NCI-H2196 (cell line): Measurements from ENCODE around the gene DCANP1.

Experiments used
- DNase-seq: peaks from one replicate; lab custom pipeline; 2025; ENCODE audit not compliant: unreplicated experiment; lab: John Stamatoyannopoulos, UW

The DCANP1 gene

DNA sequence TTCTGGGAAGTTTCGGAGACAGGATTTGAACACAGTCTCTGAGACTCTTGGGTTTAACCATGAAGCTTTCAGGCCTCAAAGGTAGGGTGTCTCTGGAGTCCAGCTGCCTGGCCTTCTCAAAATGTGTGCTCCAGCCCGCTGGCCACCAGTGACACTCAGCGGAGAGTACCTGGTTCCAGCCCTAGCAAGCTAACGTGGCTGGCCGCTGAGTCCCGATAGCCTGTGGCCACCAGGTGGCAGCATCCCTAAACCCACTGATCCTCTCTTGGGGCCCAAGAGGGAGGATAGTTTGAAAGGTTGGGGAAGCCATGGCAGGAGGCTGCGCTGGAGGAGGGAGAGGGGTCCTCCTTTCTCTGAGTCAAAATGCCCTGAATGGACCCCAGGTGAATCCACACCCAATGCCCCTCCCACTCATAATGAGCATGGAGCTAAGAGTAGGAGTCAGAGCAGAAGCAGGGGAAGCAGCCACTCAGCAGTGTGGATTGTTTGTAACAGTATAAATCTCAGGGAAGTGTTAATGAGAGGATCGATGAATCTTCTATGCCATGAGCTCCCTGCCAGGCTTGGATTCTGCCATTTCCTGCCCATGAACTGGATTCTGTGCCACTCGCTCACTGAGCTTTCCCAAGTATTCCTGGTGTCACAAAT is 10.4 kb upstream of the DCANP1 start:
- peak; percentile 55 for DNase-seq

DNA sequence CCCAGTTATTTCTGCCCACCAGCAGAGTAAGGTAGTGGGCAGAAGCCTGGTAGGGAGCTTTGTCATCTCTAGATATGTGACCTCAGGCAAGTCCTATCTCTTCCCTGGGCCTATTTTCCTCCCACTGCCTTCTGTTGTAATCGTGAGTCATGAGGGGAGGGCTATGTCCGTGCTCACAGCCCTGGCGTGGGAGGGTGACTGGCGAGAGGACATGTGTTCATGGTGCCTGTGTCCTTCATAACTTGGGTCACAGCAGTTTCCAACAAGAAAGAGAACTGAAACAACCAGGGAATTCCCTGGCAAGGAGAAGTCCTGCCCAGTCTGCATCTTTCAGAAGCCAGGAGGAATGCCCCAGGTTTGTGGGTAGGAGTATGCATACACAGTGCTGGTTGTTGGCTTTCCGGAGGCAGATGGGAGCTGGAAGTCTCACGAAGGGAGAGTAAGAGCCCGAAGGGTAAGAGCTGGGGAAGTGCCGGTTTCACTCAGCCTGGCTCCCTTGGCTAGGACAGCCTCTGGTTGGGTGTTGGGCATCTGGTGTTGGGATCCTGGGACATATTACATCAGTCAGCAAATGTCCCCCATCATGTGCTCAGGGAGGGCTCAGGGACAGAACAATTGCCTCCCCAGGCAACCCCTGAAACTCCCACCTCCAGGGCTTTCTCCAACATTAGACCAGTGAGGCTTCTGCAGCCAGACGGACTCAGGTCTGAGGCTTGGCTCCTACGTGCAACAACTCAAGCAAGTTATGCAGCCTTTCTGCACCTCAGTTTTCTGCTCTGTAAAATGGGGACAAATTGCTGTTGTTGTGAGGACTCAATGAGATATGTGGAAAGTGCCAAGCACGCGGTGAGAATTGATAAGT is 9.3 kb upstream of the DCANP1 start:
- DNase-seq: no peak

DNA sequence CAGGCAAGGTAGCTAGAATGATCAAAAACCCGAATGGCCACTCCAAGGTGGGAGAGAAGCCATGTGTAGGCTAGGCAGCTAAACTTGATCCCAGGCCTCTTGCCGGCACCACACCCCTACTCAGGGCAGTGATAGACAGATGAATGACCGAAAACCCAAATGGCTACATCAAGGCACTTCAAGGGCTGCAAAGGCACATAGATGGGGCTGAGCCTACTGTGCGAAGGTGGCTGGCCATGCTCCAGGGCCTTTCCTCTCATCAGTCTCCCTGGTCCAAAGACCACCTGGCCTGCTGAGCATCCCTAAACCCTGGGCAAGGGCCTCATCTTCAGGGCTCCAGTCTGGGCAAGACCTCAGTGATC is 8.7 kb upstream of the DCANP1 start:
- no peak for DNase-seq

DNA sequence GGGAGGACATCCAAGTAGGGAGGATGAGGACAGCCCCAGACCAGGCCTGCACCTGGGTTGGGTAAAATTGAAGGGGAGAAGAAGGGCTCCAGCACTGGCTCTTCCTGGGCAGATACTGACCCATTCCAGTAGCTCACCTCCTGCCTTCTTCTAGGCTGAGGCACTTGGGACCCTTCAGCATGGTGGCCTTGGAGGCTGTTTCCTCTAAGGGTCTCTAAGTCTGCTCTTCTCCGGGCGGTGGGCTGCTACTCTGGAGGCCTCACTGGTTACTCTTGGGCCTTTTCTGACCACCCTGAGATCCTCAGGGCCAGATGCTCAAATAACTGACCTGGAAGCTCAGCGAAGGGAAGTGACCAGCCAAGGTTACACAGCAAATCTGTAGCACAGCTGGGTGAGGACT is 7.8 kb upstream of the DCANP1 start:
- DNase-seq: no peak

DNA sequence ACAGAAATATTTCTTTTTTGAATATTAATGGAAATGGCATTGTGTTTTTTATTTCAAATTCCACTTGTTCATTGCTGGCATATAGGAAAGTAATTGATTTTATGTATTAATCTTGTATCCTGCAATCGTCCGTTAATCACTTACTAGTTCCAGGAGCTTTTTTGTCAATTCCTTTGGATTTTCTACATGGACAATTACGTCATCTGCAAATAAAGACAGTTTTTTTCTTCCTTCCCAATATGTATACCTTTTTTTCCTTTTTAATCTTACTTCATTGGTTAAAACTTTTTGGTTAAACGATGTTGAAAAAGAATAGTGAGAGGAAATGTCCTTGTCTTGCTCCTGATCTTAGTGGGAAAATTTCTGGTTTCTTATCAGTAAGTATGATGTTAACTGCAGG is 6.5 kb upstream of the DCANP1 start:
- DNase-seq: no peak

DNA sequence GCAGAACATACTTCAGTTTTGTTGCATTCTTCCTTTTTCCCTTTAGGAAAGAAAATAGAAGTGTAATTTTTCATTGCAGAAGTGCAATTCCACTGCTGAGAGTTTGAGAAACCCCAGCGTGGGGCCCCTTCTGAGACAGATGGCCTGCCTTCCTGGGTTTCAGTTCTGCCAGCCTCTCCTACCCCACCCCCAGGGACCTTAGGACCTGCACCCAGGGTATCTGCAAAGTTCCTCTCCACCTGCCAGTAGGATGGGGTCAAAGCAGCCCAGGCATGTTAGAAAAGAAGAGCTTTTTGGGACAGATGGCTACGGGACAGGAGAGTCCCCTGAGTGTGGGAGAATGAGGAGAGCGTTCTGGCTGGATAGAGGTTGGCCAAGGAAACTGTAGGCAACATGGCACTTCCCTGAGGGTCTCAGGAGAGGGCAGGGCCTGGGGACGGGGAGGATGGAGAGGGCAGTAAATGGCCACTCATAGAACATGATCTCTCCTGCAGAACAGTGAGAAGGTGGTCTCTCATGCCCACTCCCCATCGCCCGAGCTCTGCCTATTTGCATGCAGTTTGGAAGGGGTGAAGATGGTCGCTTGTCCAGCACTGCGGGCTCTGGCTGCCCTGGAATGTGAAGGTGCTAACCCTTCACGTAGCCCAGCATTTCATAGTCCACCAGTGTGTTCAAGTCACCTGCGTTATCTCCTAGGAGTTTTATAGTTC is 5.3 kb upstream of the DCANP1 start, which contains the start of gene TIFAB:
TSS of gene TIFAB (minus strand) at position 31 of the 710 bp plus-strand sequence. CDS start 2,412 bp downstream, outside the sequence.
- no peak for DNase-seq

DNA sequence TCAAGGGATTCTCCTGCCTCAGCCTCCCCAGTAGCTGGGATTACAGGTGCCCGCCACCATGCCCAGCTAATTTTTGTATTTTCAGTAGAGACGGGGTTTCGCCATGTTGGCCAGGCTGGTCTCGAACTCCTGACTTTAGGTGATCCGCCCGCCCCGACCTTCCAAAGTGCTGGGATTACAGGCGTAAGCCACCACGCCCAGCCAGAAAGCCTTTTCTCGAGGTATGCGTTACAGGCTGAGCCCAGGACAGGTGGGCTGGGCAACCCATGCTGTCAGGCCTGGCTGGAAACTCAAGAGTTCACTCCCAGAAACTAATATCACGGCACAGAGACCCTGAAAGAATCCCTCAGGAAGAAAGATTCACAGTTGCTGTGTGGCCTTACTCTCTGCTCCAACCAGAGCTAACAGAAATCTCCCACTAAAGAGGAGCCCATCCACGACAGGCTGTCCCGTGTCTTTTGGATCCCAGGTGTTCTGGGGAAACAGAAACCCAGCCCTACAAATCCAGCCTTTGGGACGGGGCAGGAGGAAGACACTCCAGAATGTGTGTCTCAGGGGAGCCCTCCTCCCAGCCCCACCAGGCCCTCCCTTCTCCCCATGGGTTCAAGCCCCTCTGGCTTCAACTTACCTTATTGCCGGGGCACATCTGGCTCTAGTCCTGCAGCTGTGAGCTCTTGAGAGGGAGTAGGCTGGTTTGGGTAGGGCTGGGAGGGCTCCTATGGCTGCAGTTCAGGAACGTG is 4.6 kb upstream of the DCANP1 start:
- no peak for DNase-seq

DNA sequence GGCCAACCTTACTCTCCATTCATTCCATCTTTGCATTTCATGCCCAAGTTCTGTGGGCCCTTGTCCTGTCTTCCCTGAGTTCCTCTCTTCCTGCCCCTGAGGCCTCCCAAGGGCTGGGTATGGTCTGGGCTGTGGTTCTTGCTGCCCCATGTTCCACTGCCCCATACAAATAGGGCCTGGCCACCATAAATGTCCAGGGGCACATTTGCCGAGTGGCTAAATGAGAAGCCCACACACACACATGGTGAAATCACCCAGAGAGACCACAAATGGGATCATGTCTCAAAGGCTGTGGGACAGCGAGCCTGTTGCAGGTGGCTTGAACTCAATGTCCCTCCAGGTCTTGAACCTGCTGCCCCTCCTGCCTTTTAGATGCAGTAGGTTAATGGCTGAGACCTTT is 3.8 kb upstream of the DCANP1 start:
- DNase-seq: no peak

DNA sequence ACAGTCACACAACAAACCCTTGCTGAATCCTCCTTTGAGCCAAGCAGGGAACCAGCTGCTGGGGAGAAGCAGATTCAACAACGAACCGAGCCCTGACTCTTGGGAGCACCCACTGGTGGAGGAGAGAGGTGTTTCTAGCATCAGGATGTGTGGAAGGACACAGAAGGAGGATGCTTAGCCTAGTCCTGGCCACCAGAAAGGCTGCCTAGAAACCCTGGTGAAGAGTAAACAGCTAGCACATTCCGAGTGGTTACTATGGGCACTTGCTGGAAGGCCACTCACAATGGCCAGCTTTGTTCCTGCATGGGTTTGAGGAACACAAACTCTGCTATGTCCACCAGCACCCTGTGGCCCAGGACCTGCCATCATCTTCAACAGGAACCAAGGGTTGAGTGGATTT is 3.2 kb upstream of the DCANP1 start:
- no peak for DNase-seq

DNA sequence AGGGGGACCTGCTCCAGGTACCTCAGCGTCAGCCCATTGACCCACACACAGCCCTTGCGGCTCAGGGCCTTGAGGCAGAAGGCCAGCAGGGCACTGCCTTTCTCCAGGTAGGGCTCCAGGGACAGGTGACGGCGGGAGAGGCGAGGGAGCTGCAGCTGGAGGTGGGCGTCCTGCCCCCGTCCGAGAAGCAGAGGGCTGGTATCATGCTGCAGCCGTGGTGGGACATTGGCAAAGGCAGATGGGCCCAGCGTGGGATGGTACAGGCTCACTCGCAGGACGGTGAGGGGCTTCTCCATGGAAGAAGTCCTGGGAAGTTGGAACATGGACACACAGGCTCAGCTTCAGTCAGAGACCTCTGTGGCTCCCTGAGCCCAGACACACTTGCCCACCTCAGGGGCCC is 2.5 kb upstream of the DCANP1 start:
- DNase-seq: no peak

DNA sequence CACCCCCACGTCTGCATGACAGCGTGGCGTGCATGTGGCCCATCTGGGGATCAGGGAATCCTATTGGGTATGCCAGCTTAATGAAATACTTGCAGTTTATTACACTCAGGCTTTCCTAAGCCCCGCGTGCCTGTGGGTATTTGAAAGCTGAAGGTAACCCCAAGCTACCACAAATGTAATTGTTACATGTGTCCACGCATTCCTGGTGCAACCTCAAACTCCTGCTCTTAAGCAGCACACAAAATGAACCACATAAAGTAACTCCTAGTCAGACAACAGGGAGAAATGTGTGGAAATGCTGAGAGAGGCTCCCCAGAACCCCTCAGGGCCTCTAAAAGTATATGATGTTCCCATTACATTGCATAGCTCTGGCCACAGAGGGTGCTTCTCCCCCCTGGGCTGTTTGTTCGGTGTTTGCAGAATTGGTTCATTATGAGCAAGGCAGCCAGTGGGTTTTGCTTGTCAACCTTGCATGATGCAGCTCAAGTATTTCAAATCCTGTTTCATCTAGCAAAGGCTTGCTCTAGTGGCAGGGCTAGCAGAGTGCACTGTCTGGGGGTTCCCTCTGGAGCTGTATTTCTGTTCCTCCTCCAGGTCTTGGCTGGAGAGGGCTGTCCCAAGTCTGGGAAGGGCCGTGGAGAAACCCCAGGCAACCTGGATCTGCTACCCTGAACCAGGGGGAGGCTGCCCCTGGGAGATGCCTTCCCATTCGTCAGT is 1.8 kb upstream of the DCANP1 start:
- DNase-seq: no peak

DNA sequence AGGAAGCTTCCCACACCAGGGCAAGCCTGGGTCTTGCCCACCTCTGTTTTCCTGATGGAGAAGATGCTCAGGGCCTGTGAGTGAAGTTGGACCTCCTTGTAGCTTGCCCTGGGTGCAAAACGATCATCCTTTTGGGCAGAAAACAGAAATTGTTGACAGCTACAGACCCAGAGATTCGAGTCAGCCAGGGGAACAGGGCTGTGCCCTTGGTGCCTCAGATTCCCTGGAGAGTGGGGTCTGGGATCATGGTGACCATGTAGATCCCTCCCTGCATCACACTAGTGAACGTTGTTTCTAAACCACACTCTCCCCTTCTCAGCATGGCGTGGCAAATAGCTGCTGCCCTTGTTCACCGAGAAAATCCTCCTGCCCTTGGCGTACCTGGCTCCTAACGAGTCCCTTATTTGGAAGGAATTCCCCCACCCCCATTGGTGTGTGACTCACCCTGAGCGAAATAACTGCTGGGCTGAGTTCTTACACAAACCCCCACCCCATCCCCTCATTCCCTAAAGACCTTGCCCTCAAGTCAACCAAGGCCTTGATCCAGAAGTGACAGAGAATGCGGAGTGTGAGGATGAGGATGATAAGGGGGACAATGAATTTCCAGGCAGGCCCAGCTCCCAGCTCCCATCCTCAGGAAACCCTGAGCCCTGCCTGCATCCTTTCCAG is 1.1 kb upstream of the DCANP1 start:
- DNase-seq: no peak

DNA sequence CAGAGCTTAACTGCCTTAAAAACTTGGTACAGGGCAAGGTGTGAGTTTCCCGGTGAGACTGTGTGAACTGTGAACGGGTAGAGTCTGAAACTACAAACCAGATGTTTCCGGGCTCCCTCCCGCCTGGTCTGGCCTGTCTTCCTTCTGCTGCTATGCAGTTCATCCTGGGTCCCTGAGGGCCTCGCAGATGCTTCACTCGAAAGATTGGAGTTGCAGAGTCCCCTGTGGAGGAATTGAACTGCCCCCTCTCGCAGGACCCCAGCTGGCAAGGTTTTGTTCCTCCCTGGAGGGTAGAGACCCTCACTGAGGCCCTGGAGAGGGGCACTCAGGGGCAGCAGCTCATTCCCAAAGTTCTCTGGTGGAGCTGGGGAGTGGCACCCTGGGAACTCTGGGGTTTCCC is 533 bp downstream of the DCANP1 start:
- DNase-seq: no peak

DNA sequence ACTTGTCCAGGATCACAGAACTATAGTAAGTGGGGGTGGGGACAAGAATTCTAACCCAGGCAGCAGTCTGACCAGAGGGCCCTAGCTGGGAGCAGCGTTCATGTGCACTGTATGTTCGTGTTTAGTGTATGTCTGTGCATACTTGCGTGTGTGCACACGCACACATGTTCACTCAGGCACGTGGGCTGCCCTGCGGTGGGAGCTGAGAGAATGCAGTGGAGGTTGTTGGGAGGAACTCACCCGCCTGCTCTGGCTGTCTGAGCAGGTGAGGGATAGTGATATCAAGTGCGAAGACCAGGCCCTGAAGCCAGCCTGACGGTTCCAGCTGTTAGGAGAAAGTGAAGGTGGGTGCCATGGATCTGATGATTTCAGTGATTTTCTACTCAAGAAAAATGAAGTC is 942 bp downstream of the DCANP1 start:
- DNase-seq: no peak

DNA sequence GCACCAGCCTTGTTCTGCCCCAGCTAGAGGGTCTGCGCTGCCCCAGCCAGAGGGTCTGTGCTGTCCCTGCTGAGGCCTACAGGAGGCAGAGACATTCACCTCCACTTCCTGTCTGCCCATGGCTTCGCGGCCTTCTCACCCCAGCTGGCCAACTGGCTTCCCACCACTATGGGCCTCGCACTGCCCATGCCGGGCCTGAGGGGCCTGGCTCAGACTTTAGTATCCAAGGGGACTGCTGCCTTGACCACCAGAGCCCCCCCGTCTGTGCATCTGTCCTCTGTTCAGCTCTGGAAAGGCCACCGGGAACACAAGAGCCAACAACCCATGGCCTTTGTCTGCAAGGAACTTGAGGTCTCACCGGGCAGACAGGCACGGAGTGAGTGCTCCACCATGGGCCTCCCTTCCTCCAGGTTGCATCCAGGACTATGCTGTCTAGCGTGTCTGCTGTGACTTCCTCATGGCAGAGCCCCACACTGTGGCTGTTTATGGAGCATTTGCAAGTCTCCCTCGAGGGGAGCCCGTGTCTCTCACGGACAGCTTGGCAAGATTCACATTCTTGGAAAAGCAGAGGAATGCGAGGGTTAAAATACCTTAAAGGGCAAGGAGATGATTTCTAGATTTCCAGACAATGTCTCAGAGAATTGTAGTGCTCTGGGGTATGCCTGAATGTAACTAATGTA is 1.7 kb downstream of the DCANP1 start:
- DNase-seq: no peak

DNA sequence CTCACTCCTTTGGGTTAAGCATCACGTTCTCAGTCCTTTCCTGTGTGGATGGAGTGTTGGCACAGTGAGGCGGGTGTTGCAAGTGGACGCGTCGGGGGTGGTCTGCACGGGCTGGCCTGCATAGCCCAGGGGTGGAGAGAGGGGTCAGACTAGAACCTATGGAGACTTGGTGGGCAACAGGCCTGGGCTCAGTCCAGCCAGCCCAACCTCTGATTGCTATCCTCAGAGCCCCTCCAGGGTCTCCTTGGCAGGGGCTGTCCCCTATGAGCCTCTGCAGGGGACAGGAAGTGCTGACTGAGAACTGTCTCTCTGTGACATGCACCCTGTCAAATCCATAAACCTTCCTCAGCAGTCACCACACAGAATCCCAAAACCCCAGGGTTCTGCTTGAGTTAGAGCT is 2.3 kb downstream of the DCANP1 start:
- DNase-seq: no peak

DNA sequence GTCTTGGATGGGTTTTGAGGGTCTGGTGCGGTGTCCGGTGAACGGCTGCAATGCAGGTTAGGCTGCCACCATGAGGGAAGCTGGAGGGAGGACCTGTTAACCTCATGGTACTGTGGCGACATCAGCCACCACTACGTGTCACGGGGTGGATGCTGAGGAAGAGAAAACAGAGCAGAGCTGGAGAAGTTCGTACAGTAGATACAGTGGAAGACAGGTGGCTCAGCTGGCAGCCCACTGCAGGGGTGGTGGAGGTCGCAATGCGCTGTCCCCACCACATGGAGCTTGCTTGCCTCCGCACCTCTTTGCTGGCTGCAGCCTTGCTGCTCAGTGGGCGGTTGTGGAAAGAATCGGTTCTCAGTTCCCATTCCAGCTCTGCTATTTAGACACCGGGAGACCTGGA is 2.8 kb downstream of the DCANP1 start:
- DNase-seq: no peak

DNA sequence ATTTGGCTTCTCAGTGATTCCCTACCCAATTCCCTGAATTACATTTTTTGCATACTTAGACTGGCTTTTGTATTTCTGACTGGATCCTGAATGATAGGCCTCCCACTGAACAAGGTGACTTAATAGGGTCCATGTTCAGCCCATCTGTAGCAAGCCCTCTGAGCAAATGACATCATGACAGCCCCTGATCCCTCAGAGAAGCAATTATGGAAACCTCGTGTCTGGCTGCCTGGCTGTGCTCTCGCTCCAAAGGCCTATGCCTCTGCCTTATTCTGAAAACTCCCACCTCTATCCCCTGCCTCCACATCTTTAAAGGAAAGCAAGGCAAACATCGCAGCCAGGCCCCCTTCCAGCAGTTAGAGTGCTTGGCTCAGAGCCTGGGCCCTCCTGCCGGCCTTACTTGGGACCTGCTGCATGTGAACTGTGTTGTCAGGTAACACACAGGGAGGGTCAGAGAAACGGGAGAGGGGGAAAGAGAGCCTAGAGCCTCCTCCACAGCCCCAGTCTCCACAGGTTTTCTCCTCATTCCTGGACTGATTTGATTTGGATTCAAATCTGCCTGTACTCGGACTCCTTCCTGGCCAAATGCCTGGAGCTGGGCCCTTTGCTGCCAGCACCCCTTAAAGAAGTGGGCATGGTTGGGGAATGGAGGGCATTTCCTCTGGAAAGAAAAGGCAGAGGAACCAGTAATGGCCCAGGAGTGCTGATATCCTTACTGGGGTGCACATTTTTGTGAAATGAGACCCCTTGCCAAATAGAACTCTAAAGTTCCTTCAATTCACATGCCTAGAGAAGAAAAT is 3.8 kb downstream of the DCANP1 start:
- no peak for DNase-seq
